Loucy (cell line): Measurements from ENCODE around the gene NXPE1.

Experiments used
- EZH2phosphoT487 ChIP-seq: fragments of 200-600 bp; IDR thresholded peaks from 2 replicates; pipeline ENCODE4 v1.6.1; 2018; ENCODE audit warnings: antibody characterized with exemption, mild to moderate bottlenecking, moderate library complexity, borderline replicate concordance
- TF ChIP-seq, protein P1 (sequence below): fragments of 200-600 bp; sonication (generic); conservative IDR thresholded peaks from 2 replicates; pipeline ENCODE4 v1.5.1; 2014; ENCODE audit warnings: mild to moderate bottlenecking, antibody characterized with exemption, low read length

DNA sequence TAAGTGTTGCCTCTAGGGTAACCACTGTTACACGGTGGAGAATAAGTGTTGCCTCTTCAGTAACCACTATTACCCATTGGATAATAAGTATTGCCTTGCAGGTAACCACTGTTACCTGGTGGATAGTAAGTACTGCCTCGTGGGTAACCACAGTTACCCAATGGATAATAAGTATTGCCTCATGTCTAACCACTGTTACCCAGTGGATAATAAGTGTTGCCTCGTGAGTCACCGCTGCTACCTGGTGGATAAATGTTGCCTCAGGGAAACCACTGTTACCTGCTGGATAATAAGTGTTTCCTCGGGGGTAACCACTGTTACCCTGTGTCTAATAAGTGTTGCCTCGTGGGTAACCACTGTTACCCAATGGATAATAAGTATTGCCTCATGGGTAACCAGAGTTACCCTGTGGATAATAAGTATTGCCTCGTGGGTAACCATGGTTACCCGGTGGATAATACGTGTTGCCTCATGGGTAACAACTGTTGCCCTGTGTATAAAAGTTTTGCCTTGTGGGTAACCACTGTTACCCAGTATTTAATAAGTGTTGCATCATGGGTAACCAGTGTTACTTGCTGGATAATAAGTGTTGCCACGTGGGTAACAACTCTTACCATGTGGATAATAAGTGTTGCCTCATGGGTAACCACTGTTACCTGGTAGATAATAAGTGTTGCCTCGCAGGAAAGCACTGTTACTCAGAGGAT lies 48.2 kb upstream of the NXPE1 start:
- TF ChIP-seq, protein P1, sequence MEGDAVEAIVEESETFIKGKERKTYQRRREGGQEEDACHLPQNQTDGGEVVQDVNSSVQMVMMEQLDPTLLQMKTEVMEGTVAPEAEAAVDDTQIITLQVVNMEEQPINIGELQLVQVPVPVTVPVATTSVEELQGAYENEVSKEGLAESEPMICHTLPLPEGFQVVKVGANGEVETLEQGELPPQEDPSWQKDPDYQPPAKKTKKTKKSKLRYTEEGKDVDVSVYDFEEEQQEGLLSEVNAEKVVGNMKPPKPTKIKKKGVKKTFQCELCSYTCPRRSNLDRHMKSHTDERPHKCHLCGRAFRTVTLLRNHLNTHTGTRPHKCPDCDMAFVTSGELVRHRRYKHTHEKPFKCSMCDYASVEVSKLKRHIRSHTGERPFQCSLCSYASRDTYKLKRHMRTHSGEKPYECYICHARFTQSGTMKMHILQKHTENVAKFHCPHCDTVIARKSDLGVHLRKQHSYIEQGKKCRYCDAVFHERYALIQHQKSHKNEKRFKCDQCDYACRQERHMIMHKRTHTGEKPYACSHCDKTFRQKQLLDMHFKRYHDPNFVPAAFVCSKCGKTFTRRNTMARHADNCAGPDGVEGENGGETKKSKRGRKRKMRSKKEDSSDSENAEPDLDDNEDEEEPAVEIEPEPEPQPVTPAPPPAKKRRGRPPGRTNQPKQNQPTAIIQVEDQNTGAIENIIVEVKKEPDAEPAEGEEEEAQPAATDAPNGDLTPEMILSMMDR: no peak
- no peak for TF ChIP-seq EZH2phosphoT487
